SJCRH30 (cell line): ENCODE measurements around the gene SDCBP2. TPM values are rescaled to one million over a fixed set of nuclear protein-coding genes. Genes with fewer than 3 reads are reported as not detected.

Experiments used
- DNase-seq, 2 experiments: peaks; one replicate each; pipeline ENCODE4 v3.0.0-alpha.2; 2015 to 2020
- H3K27ac ChIP-seq: fragments of 250-450 bp; sonication (Bioruptor Pico); 2 replicates; pipeline ENCODE4 v1.5.1; 2020; ENCODE audit warnings: mild to moderate bottlenecking, moderate library complexity
- H3K27me3 ChIP-seq: fragments of 250-450 bp; sonication (Bioruptor Pico); 2 replicates; pipeline ENCODE4 v1.5.1; 2020; ENCODE audit warnings: mild to moderate bottlenecking, moderate library complexity
- H3K36me3 ChIP-seq: fragments of 250-450 bp; sonication (Bioruptor Pico); 2 replicates; pipeline ENCODE4 v1.5.1; 2020; ENCODE audit warnings: mild to moderate bottlenecking, moderate library complexity
- H3K4me1 ChIP-seq: fragments of 250-450 bp; sonication (Bioruptor Pico); 2 replicates; pipeline ENCODE4 v1.5.1; 2020; ENCODE audit warnings: mild to moderate bottlenecking, moderate library complexity
- H3K4me3 ChIP-seq: fragments of 250-450 bp; sonication (Bioruptor Pico); 2 replicates; pipeline ENCODE4 v1.5.1; 2020; ENCODE audit warnings: mild to moderate bottlenecking, moderate library complexity
- H3K9me3 ChIP-seq: fragments of 250-450 bp; sonication (Bioruptor Pico); replicated peaks from 2 replicates; pipeline ENCODE4 v1.5.1; 2020; ENCODE audit warnings: mild to moderate bottlenecking, moderate library complexity
- total RNA-seq: library from RNA; depleted of rRNA; stranded (reverse); fragments of >200 nt; shearing (Covaris generic); gene quantifications from 2 replicates; pipeline ENCODE4 v1.2.3, GENCODE V29; 2014

The SDCBP2 gene
- total RNA-seq, 1 experiment from 2014 or later, result 0.71 TPM

DNA sequence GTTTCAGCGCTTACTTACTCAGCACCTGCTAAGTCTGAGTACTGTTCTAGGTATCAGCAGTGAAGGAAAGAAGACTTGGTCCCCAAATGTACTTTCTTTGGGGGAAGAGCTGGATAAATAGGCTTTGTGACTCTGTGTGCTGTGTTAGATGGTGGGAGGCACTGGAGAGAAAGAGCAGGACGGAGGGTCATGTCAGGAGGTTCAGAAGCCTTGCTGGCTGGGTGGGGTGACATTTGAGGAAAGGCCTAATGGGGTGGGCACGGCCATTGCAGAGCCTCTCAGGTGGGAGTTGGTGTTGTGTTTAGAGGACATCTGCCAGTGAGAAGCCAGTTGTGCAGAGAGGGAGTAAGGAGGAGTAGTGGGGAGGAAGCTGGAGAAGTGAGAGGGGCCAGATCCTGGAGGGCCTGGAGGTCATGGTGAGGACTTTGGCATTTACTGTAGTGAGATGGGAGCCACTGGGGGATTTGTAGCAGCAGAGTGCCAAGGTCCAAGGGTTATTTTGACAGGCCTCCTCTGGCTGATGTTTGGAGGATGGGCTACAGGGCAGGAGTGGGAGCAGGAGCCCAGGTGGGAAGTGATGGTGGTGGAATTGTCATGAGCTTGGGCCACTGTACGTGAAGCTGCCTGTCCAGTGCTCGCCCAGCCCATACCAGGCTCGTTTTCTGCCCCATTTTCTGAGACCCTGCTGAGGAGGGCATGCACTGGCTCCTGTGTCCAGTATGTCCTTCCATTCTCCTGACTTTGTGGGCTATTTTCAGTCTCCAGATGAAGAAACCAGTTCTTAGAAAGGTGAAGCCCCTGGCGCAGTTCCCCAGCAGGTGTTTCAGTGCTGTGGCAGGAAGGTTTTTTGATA, 886 bp downstream of the SDCBP2 start:
- H3K27me3 ChIP-seq, result no peaks in the 10 kb centered on the region
- no peaks in the 10 kb centered on the region for H3K9me3 ChIP-seq
- H3K27ac ChIP-seq, result no peak overlapping the region
- no peak overlapping the region for H3K4me3 ChIP-seq
- no peaks in the 10 kb centered on the region; the same call in 1 of the 2 replicates for H3K36me3 ChIP-seq
- H3K4me1 ChIP-seq, result peaks cover 5% of the 10 kb centered on the region; the same call in 1 of the 2 replicates
- DNase-seq, result no peak

DNA sequence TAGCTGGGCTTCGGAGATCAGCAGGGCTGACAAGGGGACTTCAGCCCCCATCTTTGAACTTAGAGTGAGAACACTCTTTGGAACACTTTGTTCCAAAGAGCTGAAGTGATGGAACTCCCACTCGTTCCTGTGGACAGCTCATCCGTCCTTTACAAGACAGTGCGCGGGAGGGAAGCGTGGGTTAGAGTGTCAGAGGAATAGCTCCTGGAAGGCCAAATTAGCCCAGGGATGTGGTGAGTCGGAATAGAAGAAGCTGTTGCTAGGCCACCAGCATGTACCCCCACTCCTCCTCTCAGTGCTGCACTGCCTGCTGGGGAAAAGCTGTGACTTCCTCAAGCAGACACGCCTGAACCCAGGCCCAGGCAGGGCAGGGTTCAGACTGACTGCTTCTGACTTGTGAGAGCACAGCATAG, 1.7 kb downstream of the SDCBP2 start:
- no peak overlapping the region for H3K27ac ChIP-seq
- no peaks in the 10 kb centered on the region; the same call in 1 of the 2 replicates for H3K36me3 ChIP-seq
- no peaks in the 10 kb centered on the region for H3K27me3 ChIP-seq
- H3K4me3 ChIP-seq, result no peak overlapping the region
- peaks cover 5% of the 10 kb centered on the region; the same call in 1 of the 2 replicates for H3K4me1 ChIP-seq
- no peak for DNase-seq
- H3K9me3 ChIP-seq, result no peaks in the 10 kb centered on the region

DNA sequence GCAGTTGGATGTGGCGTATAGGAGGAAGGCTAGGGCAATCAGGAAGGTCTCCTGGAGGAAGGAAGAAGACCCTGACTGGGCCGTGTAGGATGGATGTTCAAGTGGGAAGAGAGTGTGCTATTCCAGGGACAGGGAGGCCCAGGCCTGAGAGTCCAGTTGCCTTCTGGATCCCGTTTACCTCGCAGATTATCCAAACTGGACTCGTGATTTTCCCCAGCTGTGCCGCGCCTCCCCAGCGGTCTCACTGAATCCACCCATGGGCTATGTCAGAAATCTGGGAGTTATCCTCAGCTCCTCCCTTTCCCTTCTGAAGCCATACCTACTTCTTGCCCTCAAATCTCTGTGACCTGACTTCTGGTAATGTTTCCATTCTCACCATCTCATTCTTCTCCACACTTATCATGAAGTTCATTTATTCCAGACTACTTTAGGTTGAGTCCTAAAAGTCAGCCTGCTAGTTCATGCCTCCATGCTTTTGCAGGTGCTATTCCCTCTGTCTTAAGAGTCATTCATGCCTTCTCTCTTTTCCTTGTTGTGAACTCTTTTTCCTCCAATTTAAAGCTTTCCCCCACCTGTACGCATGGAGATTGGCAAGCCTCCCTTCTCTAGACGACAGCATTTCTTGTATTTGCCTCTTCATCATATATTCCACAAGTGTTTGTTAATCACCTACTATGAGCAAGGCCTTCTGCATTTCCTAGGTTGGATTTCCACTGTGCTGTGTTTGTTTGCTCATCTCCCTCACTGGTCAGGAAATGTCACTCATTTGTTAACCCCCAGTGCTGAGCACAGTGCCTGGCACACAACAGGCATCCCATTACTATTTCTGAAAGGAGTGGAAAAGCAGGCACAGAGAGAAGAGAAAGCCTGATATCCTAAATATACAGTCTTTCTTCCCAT, 2.7 kb downstream of the SDCBP2 start:
- DNase-seq, result no peak
- Histone ChIP-seq H3K27me3 (no peaks in the 10 kb centered on the region), H3K9me3 (no peaks in the 10 kb centered on the region), H3K4me3 (peak overlapping the region; percentile 96), H3K36me3 (no peaks in the 10 kb centered on the region), H3K27ac (peak overlapping the region; percentile 98), H3K4me1 (peaks cover 5% of the 10 kb centered on the region; the same call in 1 of the 2 replicates)

DNA sequence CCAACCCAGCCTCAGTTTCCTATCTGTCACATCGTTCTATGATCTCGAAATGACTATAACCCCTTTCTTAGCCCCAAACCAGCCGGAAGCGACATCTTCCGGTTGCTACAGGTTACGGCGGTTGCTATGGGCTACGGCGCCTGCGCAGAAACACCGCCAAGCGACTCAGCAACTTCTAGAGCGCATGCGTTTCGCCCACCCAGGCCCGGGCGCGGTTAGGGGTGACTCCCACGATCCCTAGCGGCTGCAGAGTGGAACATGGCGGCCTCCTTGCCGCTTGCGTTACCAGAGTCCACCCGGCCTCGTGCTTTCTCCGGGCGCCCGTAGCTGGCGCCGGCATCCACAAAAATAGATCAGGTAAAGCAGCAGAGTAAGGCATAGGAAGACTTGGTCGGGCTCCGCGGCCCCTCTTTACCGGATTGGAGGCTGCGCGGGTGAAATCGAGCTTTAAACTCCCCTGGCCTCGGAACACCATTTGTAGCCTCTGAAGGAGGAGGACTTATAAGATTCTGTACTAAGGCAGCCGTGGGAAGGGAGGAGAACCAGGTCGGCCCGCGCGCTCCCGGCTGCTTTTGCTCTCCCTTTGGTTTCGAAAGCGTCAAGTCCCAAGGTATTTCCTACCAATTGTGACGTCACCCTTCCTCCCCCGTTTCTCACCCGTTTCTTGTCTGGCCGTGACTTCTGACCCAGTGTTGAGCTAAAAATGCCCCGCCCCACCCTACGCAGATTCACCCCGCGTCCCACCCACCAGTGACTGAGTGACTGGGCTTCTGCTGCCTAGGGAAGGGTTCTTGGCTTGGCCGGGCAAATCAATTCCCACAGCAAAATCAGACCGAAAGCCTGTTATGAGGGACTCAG, 3.5 kb downstream of the SDCBP2 start:
- Histone ChIP-seq H3K36me3 (no peaks in the 10 kb centered on the region), H3K4me3 (peak overlapping the region; percentile 96), H3K27me3 (no peaks in the 10 kb centered on the region), H3K27ac (peak overlapping the region; percentile 98), H3K9me3 (no peaks in the 10 kb centered on the region), H3K4me1 (peaks cover 5% of the 10 kb centered on the region; the same call in 1 of the 2 replicates)
- DNase-seq, result peak; percentile 97 to 98

DNA sequence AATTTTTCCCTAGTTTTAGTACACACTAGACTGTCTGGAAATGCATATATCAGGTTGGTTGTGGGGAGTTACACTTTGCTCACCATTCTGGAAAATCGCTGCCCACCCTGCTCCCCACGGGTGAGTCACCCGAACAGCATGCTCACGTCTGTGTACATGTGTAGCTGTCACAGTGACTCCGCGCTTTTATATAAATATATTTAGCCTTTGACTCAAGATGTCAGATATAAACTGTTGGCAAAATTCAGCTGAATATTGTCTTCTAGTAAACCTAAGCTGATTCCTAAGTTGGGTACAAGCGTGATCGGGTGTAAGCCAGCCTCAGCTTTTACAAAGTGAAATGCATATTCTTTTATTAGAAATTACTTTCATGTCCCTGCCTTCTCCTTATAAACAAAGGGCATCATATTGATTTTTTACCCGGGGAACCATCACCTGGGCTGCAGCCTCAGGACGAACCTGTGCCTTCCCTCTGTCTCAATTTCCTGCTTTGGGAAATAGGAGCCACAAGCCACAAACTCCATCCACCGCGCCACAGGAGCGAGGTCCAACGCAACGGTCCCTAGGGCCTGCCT, 4.3 kb downstream of the SDCBP2 start:
- Histone ChIP-seq H3K36me3 (no peaks in the 10 kb centered on the region), H3K4me3 (peak overlapping the region; percentile 96), H3K9me3 (no peaks in the 10 kb centered on the region), H3K27ac (no peak overlapping the region), H3K4me1 (peaks cover 5% of the 10 kb centered on the region; the same call in 1 of the 2 replicates), H3K27me3 (no peaks in the 10 kb centered on the region)
- DNase-seq, result no peak

DNA sequence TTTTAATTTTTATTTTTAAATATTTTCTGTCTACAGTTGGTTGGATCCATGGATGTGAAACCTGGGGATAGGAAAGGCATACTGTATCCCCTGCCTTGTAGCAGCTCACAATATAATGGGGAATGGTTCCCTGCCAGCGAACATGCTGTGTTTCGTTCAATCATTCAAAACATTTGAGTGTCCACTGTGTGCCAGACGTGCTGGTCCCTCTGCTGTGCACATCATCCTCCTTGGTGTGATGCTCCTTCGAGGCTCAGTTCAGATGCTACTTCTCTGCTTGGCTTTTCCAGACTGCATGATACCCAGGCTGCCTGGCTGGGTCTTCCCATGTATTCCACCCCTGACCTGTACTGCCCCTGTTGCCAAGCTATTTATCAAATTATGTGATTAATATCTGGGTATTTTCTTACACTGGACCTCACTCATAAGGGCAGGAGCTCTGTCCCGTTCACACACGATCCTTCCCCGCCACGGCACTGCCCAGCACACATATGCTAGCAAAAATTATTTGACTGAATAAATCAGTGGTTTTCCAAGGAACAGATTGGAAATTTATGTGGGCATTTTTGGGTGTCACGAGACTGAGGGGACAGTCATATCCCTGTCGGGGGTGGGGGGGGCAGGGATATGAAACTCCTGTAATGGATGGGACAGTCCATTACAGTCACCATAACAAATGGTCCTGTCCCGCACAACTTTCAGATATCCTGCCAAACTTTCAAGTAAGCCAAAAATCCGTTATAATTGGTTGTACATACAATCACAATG, 4.9 kb downstream of the SDCBP2 start:
- Histone ChIP-seq H3K4me3 (no peak overlapping the region; the same call in 1 of the 2 replicates), H3K9me3 (no peaks in the 10 kb centered on the region), H3K36me3 (no peaks in the 10 kb centered on the region), H3K27me3 (no peaks in the 10 kb centered on the region), H3K4me1 (peaks cover 5% of the 10 kb centered on the region; the same call in 1 of the 2 replicates), H3K27ac (no peak overlapping the region)
- DNase-seq, result no peak

DNA sequence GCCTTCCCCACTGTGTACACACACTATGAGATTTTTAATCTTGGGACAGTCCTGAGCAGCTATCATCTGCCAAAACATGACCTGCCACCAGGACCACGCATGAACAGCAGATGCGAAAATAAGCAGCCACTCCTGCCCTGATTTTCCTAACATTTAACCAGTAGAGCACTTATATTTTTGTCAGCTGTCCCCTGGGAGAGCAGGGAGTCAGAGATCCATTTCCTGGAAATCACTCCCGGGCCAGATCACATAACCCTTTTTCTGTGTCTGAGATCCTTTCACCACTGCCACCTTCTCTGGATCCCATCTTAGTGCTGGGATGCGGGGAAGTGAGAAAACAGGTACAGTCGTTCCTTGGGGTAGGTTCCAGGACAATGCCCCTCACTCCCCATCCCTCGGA, 5.7 kb downstream of the SDCBP2 start:
- DNase-seq, result no peak
- Histone ChIP-seq H3K4me3 (no peak overlapping the region), H3K27ac (no peak overlapping the region), H3K4me1 (peaks cover 5% of the 10 kb centered on the region; the same call in 1 of the 2 replicates), H3K9me3 (no peaks in the 10 kb centered on the region), H3K27me3 (no peaks in the 10 kb centered on the region), H3K36me3 (no peaks in the 10 kb centered on the region)

DNA sequence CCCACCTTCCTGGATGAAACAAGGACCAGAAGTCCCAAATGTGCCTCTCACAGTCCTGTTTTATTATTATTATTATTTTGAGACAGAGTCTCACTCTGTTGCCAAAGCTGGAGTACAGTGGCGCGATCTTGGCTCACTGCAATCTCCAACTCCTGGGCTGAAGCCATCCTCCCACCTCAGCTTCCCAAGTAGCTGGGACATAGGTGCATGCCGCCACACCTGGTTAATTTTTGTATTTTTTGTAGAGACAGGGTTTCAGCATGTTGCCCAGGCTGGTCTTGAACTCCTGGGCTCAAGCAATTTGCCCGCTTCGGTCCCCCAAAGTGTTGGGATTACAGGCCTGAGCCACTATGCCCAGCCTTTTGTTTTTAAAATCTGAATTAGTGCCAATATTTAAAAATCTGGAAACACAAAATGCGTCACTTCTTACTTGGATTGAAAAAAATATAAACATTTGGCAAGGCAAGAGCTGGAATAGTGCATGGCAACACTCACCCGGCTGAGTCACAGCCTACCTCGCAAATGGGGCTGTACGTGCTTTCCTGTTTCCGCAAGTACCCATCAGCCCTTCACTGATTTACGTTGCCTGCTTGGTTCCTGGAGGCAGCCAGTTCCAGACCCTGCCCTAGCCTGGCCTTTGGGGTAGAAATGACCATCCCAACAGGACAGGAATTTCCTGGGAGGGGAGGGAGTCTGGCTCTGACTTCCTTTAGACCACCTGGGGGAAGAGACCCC, 6.3 kb downstream of the SDCBP2 start:
- no peaks in the 10 kb centered on the region for H3K27me3 ChIP-seq
- H3K4me3 ChIP-seq, result no peak overlapping the region
- no peaks in the 10 kb centered on the region for H3K36me3 ChIP-seq
- peaks cover 5% of the 10 kb centered on the region; the same call in 1 of the 2 replicates for H3K4me1 ChIP-seq
- no peaks in the 10 kb centered on the region for H3K9me3 ChIP-seq
- DNase-seq, result peak in 1 of 2 experiments; percentile 39
- H3K27ac ChIP-seq, result no peak overlapping the region

DNA sequence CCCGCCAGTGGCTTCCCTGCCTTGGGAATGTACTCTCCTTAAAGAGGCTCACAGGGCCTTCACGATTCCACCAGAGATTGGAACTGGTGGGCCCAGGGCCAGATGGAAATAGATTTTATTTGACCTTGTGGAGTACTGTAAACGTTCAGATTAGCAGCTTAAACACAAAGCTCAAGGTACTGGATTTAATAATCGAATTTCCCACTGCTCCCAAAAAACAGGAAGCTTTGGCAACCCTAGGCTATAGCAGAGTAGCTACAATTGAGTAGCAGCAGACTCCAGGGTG, 7.3 kb downstream of the SDCBP2 start:
- no peak for DNase-seq
- Histone ChIP-seq H3K36me3 (no peaks in the 10 kb centered on the region), H3K4me1 (peaks cover 5% of the 10 kb centered on the region; the same call in 1 of the 2 replicates), H3K4me3 (no peak overlapping the region), H3K9me3 (no peaks in the 10 kb centered on the region), H3K27ac (no peak overlapping the region), H3K27me3 (no peaks in the 10 kb centered on the region)

DNA sequence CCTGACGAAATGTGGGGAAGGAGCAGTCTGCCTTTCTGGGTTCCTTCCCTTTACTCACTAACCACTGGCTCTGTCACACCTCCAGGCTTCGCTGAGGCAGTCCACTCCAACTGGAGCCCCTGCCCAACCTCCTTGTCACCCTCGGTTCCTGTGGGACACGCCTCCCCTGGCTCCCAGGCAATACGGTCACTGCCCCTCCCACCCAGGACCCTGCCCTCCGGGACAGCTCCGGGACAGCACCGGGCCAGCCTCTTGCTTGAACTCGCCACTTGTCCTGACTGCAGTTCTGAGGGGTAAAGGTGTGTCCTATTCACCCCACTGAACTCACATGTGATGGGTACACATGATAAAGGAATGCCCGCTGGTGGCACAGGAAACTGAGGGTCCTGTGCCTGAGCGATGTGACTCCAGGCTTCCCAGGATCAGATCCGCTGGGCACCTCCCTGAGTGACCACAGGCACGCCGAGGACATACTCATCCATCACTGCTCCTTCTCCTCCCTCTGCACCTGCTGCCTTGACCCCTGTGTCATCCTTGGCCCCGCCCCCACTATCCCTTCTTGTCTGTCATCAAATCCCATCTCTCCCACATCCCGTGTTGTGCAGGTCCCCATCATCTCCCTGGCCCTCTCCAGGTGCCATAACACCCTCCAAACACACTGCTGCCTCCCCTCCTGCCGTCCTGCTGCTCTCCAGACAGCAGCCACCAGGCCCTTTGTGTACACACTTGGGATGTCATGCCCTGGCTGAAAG, 7.9 kb downstream of the SDCBP2 start:
- Histone ChIP-seq H3K9me3 (no peaks in the 10 kb centered on the region), H3K4me3 (no peak overlapping the region), H3K27ac (no peak overlapping the region), H3K4me1 (peaks cover 2% of the 10 kb centered on the region; the same call in 1 of the 2 replicates), H3K36me3 (no peaks in the 10 kb centered on the region), H3K27me3 (no peaks in the 10 kb centered on the region)
- peak in 1 of 2 experiments; percentile 47 for DNase-seq

DNA sequence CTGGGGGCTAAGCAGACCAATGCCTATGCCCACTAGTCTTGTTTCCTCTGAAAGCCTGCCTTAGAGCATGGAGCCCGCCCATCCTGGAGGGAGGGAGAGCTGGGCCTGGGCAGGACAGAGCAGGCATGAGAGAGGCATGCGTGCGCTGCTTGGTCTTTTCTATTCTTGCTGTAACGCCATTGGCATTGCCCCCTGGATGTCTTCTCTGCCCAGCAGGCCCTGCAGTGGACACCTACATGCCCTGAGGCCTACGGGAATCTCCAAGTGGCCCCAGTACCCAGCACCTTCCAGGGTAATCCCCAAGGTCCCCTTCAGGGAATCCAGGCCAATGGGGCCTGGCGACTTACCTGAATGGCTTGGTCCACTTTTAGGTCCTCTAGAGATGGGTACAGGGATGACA, 8.9 kb downstream of the SDCBP2 start:
- H3K27ac ChIP-seq, result no peak overlapping the region
- H3K27me3 ChIP-seq, result no peaks in the 10 kb centered on the region
- no peaks in the 10 kb centered on the region for H3K36me3 ChIP-seq
- H3K4me3 ChIP-seq, result no peak overlapping the region
- no peaks in the 10 kb centered on the region; the same call in 1 of the 2 replicates for H3K4me1 ChIP-seq
- H3K9me3 ChIP-seq, result no peaks in the 10 kb centered on the region
- DNase-seq, result no peak

DNA sequence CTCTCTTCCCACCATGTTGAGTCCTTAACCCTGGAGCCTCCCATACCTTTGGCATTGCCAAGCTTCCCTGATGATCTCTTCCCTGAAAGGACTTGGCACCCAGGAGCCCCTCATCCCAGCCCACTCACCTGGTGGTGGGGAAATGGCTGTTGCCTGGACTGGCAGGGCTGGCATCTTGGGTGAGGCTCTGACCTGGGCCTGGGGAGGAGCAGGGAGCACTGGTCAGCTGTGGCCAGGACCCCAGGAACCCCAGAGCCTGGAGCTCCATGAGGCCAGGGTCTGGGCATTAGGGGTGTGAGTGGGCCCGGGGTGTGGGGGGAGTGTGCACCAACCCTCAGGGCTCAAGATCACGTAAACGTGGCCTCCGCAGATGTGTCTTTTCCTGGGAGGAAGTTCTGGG, 9.5 kb downstream of the SDCBP2 start:
- Histone ChIP-seq H3K9me3 (no peaks in the 10 kb centered on the region), H3K27ac (no peak overlapping the region), H3K4me1 (no peaks in the 10 kb centered on the region; the same call in 1 of the 2 replicates), H3K27me3 (no peaks in the 10 kb centered on the region), H3K4me3 (no peak overlapping the region), H3K36me3 (no peaks in the 10 kb centered on the region)
- no peak for DNase-seq
